Motor neuron (in vitro differentiated cells): ENCODE data around the gene NOP9. TPM values are rescaled to one million over a fixed set of nuclear protein-coding genes. Genes with fewer than 3 reads are reported as not detected.

Source experiments
- ATAC-seq, 8 experiments: fragments of 200-7000 bp; cut with Tn5 transposase; replicated peaks in 6 of 8; 2 replicates each; pipeline ENCODE4 v1.8.0; 2021; ENCODE audit warnings: mild to moderate bottlenecking in 8 of 8, moderate library complexity in 8 of 8
- H3K27ac ChIP-seq, 2 donors: fragments of 250-450 bp; sonication (Bioruptor Pico); 2 replicates each; pipeline ENCODE4 v1.9.0; 2021; ENCODE audit warnings: antibody characterized with exemption in 2 of 2, mild to moderate bottlenecking in 2 of 2, moderate library complexity in 1 of 2
- H3K4me1 ChIP-seq, 2 donors: fragments of 250-450 bp; sonication (Bioruptor Pico); replicated peaks in 1 of 2; 2 replicates each; pipeline ENCODE4 v1.6.1; 2021; ENCODE audit warnings: antibody characterized with exemption in 2 of 2, mild to moderate bottlenecking in 2 of 2, moderate library complexity in 1 of 2
- H3K4me3 ChIP-seq, 5 donors: fragments of 250-450 bp; sonication (Bioruptor Pico); 2 replicates each; pipeline ENCODE4 v1.9.0; 2021; ENCODE audit warnings: antibody characterized with exemption in 5 of 5, mild to moderate bottlenecking in 5 of 5, moderate library complexity in 4 of 5
- WGBS, 10 experiments: fragments of 450-650 bp; shearing (Covaris generic); methylation state at CpG; one replicate each; pipeline ENCODE4 v1.0.0; 2022; 5-methylcytosine and 5-hydroxymethylcytosine counted together
- in situ Hi-C, 9 experiments: fragments of 400-800 bp; cut with MboI; loops; one replicate each; pipeline ENCODE4 v1.15.0; 2021; ENCODE audit warnings: low sequenced_read_pairs in 9 of 9, low pct_unique_long_range_greater_than_20kb in 2 of 9; ENCODE audit not compliant: unreplicated experiment in 9 of 9
- total RNA-seq, 8 experiments: library from RNA; unstranded; fragments of 300-600 nt; gene quantifications; 2 replicates each; pipeline versions ENCODE4 v1.2.3 to v1.2.4, GENCODE V29; 2022

The NOP9 gene
- total RNA-seq, 8 experiments from 2014 or later = 13.5 to 32.8 (median 16.6) TPM

- in situ Hi-C loops = no loop called here
- no CpG with 5 or more reads among the region's 16 CpGs for WGBS, 10 experiments
- Histone ChIP-seq H3K4me3 (no peak overlapping the region), H3K27ac (no peak overlapping the region), H3K4me1 (no peaks in the 10 kb centered on the region)
- ATAC-seq = peak in 3 of 8 experiments; percentile 59 to 72 (median 68)
Measured at GRCh38 chr14:24259282-24260025, 40.2 kb upstream of the NOP9 start.

- ATAC-seq = no peak
- 83 to 100% (median 90%) methylated on average over 1 to 9 of the region's 16 CpGs; no CpG with 5 or more reads in 3 of the 10 experiments for WGBS, 10 experiments
- H3K4me3 ChIP-seq = no peak overlapping the region
- in situ Hi-C loops = no loop called here
- no peak overlapping the region for H3K27ac ChIP-seq
- H3K4me1 ChIP-seq = no peaks in the 10 kb centered on the region
Measured at GRCh38 chr14:24260026-24260779, 39.4 kb upstream of the NOP9 start.

- in situ Hi-C loops = no loop called here
- 40 to 100% (median 79%) methylated on average over 1 to 2 of the region's 4 CpGs; no CpG with 5 or more reads in 5 of the 10 experiments for WGBS, 10 experiments
- no peak for ATAC-seq
Measured at GRCh38 chr14:24260780-24261157, 38.9 kb upstream of the NOP9 start.

GRCh38 chr14:24261256-24261968, 38.2 kb upstream of the NOP9 start:
- ATAC-seq = no peak
- WGBS, 10 experiments = 84 to 93% (median 86%) methylated on average over 2 to 17 of the region's 20 CpGs; no CpG with 5 or more reads in 7 of the 10 experiments
- Histone ChIP-seq H3K4me3 (no peak overlapping the region), H3K27ac (no peak overlapping the region), H3K4me1 (no peaks in the 10 kb centered on the region)
- in situ Hi-C loops = no loop called here

More at GRCh38 chr14:24260780-24261157, 38.9 kb upstream of the NOP9 start:
- no peaks in the 10 kb centered on the region for H3K4me1 ChIP-seq
- H3K27ac ChIP-seq = no peak overlapping the region
- H3K4me3 ChIP-seq = no peak overlapping the region

- in situ Hi-C loops = no loop called here
Measured at GRCh38 chr14:24261969-24262327, 37.7 kb upstream of the NOP9 start.

GRCh38 chr14:24262821-24263733, 36.6 kb upstream of the NOP9 start, which contains the start of gene TGM1:
TSS of gene TGM1 (minus strand) at chr14:24263177. CDS start at chr14:24262352, 825 bp downstream.
- in situ Hi-C loops = no loop called here
- Histone ChIP-seq H3K4me3 (no peak within 1 kb of the TSS), H3K27ac (no peak within 1 kb of the TSS), H3K4me1 (no peaks in the 10 kb centered on the region)
- WGBS, 10 experiments = 58 to 83% (median 72%) methylated on average over 1 to 2 of the region's 14 CpGs; no CpG with 5 or more reads in 7 of the 10 experiments
- peak in 1 of 8 experiments; percentile 24 for ATAC-seq

More at GRCh38 chr14:24261969-24262327, 37.7 kb upstream of the NOP9 start:
- Histone ChIP-seq H3K4me3 (no peak overlapping the region), H3K27ac (no peak overlapping the region), H3K4me1 (no peaks in the 10 kb centered on the region)
- ATAC-seq = no peak
- 40 to 100% (median 80%) methylated on average over 1 to 4 of the region's 19 CpGs; no CpG with 5 or more reads in 4 of the 10 experiments for WGBS, 10 experiments

- ATAC-seq = no peak
- 72% methylated on average over 3 of the region's 6 CpGs; no CpG with 5 or more reads in 9 of the 10 experiments for WGBS, 10 experiments
- H3K4me3 ChIP-seq = no peak overlapping the region
- no peaks in the 10 kb centered on the region for H3K4me1 ChIP-seq
- H3K27ac ChIP-seq = no peak overlapping the region
- in situ Hi-C loops = no loop called here
Measured at GRCh38 chr14:24263848-24264247, 35.8 kb upstream of the NOP9 start.

GRCh38 chr14:24264298-24264697, 35.4 kb upstream of the NOP9 start:
- H3K4me1 ChIP-seq = no peaks in the 10 kb centered on the region
- H3K27ac ChIP-seq = no peak overlapping the region
- 0 to 33% methylated on average over 1 to 2 of the region's 6 CpGs; no CpG with 5 or more reads in 8 of the 10 experiments for WGBS, 10 experiments
- in situ Hi-C loops = no loop called here
- peak in 3 of 8 experiments; percentile 61 to 89 (median 85) for ATAC-seq
- no peak overlapping the region for H3K4me3 ChIP-seq

GRCh38 chr14:24266344-24267244, 33.1 kb upstream of the NOP9 start:
- Histone ChIP-seq H3K27ac (no peak overlapping the region), H3K4me1 (no peaks in the 10 kb centered on the region), H3K4me3 (no peak overlapping the region)
- no peak for ATAC-seq
- in situ Hi-C loops = no loop called here
- 74 to 100% (median 100%) methylated on average over 1 to 6 of the region's 18 CpGs; no CpG with 5 or more reads in 7 of the 10 experiments for WGBS, 10 experiments

- no peak for ATAC-seq
- 60 to 100% (median 90%) methylated on average over 2 to 7 of the region's 9 CpGs; no CpG with 5 or more reads in 4 of the 10 experiments for WGBS, 10 experiments
- peaks cover 0 to 2% of the 10 kb centered on the region in 2 donors for H3K4me1 ChIP-seq
- in situ Hi-C loops = no loop called here
- H3K4me3 ChIP-seq = no peak overlapping the region
- H3K27ac ChIP-seq = no peak overlapping the region
Measured at GRCh38 chr14:24267516-24267915, 32.1 kb upstream of the NOP9 start.

- in situ Hi-C loops = no loop called here
- no peak for ATAC-seq
- Histone ChIP-seq H3K27ac (no peak overlapping the region), H3K4me3 (no peak overlapping the region), H3K4me1 (peaks cover 0 to 2% of the 10 kb centered on the region in 2 donors)
- WGBS, 10 experiments = 40 to 78% (median 60%) methylated on average over 1 to 9 of the region's 9 CpGs; no CpG with 5 or more reads in 7 of the 10 experiments
Measured at GRCh38 chr14:24268225-24268624, 31.4 kb upstream of the NOP9 start.
